Liver (tissue), 9 donors: Measurements from ENCODE around the gene TLE7. TPM values are rescaled to one million over a fixed set of nuclear protein-coding genes. Genes with fewer than 3 reads are reported as not detected.

Experiments
- DNase-seq: peaks from one replicate; pipeline ENCODE4 v3.0.0-alpha.2; 2017; ENCODE audit warnings: low spot score
- H3K27ac ChIP-seq, 2 donors: one replicate each; pipeline ENCODE4 v1.7.0; 2013; ENCODE audit warnings: inconsistent platforms in 2 of 2, low read length in 2 of 2, control low read depth in 1 of 2, low read depth in 1 of 2, mild to moderate bottlenecking in 1 of 2
- H3K27me3 ChIP-seq, 4 donors: one replicate each; pipeline versions ENCODE4 v1.6.1 to v1.7.0; 2013; ENCODE audit warnings: low read length in 3 of 4, inconsistent platforms in 1 of 4, mild to moderate bottlenecking in 1 of 4, moderate library complexity in 1 of 4; ENCODE audit not compliant: control insufficient read depth in 4 of 4, insufficient read depth in 4 of 4
- H3K36me3 ChIP-seq, 4 donors: one replicate each; pipeline versions ENCODE4 v1.6.1 to v1.7.0; 2013; ENCODE audit warnings: low read length in 3 of 4, mild to moderate bottlenecking in 3 of 4, low read depth in 1 of 4, moderate library complexity in 1 of 4; ENCODE audit not compliant: control insufficient read depth in 4 of 4, insufficient read depth in 3 of 4
- H3K4me1 ChIP-seq, 4 donors: one replicate each; pipeline versions ENCODE4 v1.6.1 to v1.7.0; 2013; ENCODE audit warnings: low read length in 3 of 4, mild to moderate bottlenecking in 3 of 4, moderate library complexity in 1 of 4; ENCODE audit not compliant: control insufficient read depth in 4 of 4, insufficient read depth in 4 of 4
- H3K4me3 ChIP-seq, 3 donors: one replicate each; pipeline versions ENCODE4 v1.6.1 to v1.7.0; 2013; ENCODE audit warnings: low read length in 3 of 3, control low read depth in 1 of 3, low read depth in 1 of 3, mild to moderate bottlenecking in 1 of 3
- H3K9ac ChIP-seq, 2 donors: one replicate each; pipeline ENCODE4 v1.7.0; 2013; ENCODE audit warnings: low read length in 2 of 2, mild to moderate bottlenecking in 2 of 2, moderate library complexity in 2 of 2, control low read depth in 1 of 2, low read depth in 1 of 2
- H3K9me3 ChIP-seq, 4 donors: one replicate each; pipeline versions ENCODE4 v1.6.1 to v1.7.0; 2013; ENCODE audit warnings: low read length in 3 of 4; ENCODE audit not compliant: control insufficient read depth in 4 of 4
- ATF3 ChIP-seq: IDR thresholded peaks from 2 replicates; pipeline ENCODE4 v1.6.1; 2016; ENCODE audit warnings: antibody characterized with exemption
- EGR1 ChIP-seq, 2 donors: IDR thresholded peaks; 2 replicates each; pipeline ENCODE4 v1.6.1; 2016 to 2018; ENCODE audit warnings: antibody characterized with exemption in 2 of 2, low read depth in 2 of 2
- FOXA2 ChIP-seq: IDR thresholded peaks from 2 replicates; pipeline ENCODE4 v1.6.1; 2016; ENCODE audit warnings: antibody characterized with exemption
- MAX ChIP-seq: IDR thresholded peaks from 2 replicates; pipeline ENCODE4 v1.6.1; 2016; ENCODE audit warnings: antibody characterized with exemption
- NR2F2 ChIP-seq: IDR thresholded peaks from 2 replicates; pipeline ENCODE4 v1.6.1; 2016; ENCODE audit warnings: antibody characterized with exemption
- RAD21 ChIP-seq, 2 donors: IDR thresholded peaks; 2 replicates each; pipeline ENCODE4 v1.6.1; 2016; ENCODE audit warnings: antibody characterized with exemption in 2 of 2, mild to moderate bottlenecking in 2 of 2
- RXRA ChIP-seq, 2 donors: IDR thresholded peaks; 2 replicates each; pipeline ENCODE4 v1.6.1; 2017 to 2018; ENCODE audit warnings: antibody characterized with exemption in 2 of 2, mild to moderate bottlenecking in 1 of 2
- SP1 ChIP-seq: IDR thresholded peaks from 2 replicates; pipeline ENCODE4 v1.6.1; 2018; ENCODE audit warnings: antibody characterized with exemption, mild to moderate bottlenecking
- TAF1 ChIP-seq: conservative IDR thresholded peaks from 2 replicates; pipeline ENCODE4 v1.6.1; 2016; ENCODE audit warnings: antibody characterized with exemption, mild to moderate bottlenecking
- YY1 ChIP-seq: IDR thresholded peaks from 2 replicates; pipeline ENCODE4 v1.6.1; 2016; ENCODE audit warnings: antibody characterized with exemption, mild to moderate bottlenecking
- WGBS: extraction: QIAGEN DNeasy Blood & Tissue Kit; methylation state at CpG from one replicate; pipeline ENCODE4 v1.1.7; 2013; 5-methylcytosine and 5-hydroxymethylcytosine counted together
- polyA plus RNA-seq, 2 donors: library from polyadenylated mRNA; stranded (reverse) in 1 of 2; unstranded in 1 of 2; fragments of 200-250 nt in 1 of 2; fragments of >200 nt in 1 of 2; fragmentation: Nextera tagmentation in 1 of 2; extraction: Ambion mirVana in 1 of 2; gene quantifications; one replicate each; pipeline versions ENCODE4 v1.2.1 to v1.2.3, GENCODE V29; 2013 to 2015
- total RNA-seq, 2 donors: library from RNA; depleted of rRNA; stranded (reverse); fragments of >200 nt; gene quantifications; one replicate each; pipeline ENCODE4 v1.2.3, GENCODE V29; 2014
- donor health status: healthy.
- donor health status: healthy.
- donor health status: healthy.
- donor health status: healthy.
- donor health status: healthy.

Gene TLE7
- total and polyA plus RNA-seq, 4 donors = not detected

GRCh38 chr16:71456801-71457200 lies 14.9 kb upstream of the TLE7 start:
- no peak for DNase-seq
- Histone ChIP-seq H3K9ac (no peak overlapping the region), H3K36me3 (peaks cover 10 to 41% (median 33%) of the 10 kb centered on the region in 4 donors), H3K9me3 (peaks cover 10 to 24% (median 19%) of the 10 kb centered on the region in 4 donors), H3K27me3 (no peaks in the 10 kb centered on the region), H3K27ac (no peak overlapping the region), H3K4me3 (no peak overlapping the region), H3K4me1 (peaks cover 0 to 8% (median 5%) of the 10 kb centered on the region in 4 donors)
- WGBS = 98% methylated on average over 4 of the region's 4 CpGs
- no peak for TF ChIP-seq SP1

GRCh38 chr16:71453036-71453435 lies 11.2 kb upstream of the TLE7 start:
- DNase-seq = no peak
- H3K27me3 ChIP-seq = no peaks in the 10 kb centered on the region
- no peaks in the 10 kb centered on the region for H3K4me1 ChIP-seq
- no peak for TF ChIP-seq MAX
- no peak for TF ChIP-seq ATF3
- TF ChIP-seq NR2F2 = no peak
- TF ChIP-seq EGR1 (IDR thresholded peaks at IDR 0.05; ENCODE audit: low read depth in 2 of 2) = no peak
- TF ChIP-seq YY1 = no peak
- peaks cover 16 to 79% (median 70%) of the 10 kb centered on the region in 4 donors for H3K36me3 ChIP-seq
- peak overlapping the region in 2 of 3 donors; percentile 18 to 27 for H3K4me3 ChIP-seq
- H3K9ac ChIP-seq = no peak overlapping the region
- no peak overlapping the region for H3K27ac ChIP-seq
- H3K9me3 ChIP-seq = peaks cover 33 to 62% (median 48%) of the 10 kb centered on the region in 4 donors

DNA sequence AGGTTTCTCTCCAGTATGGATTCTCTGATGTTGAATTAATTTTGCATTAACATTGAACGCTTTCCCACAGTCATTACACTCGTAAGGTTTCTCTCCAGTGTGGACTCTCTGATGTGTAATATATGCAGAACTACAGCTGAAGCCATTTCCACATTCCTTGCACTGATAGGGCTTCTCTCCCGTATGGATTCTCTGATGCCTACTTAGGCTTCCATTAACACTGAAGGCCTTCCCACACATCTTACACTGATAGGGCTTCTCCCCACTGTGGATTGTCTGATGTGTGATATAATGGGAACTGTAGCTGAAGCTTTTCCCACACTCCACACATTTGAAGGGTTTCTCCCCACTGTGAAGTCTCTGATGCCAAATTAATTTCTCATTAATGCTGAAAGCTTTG lies 7.2 kb upstream of the TLE7 start:
- Histone ChIP-seq H3K4me3 (peak overlapping the region in 2 of 3 donors; percentile 54 to 63), H3K9me3 (peaks cover 43 to 89% (median 61%) of the 10 kb centered on the region in 4 donors), H3K36me3 (peaks cover 11 to 63% (median 58%) of the 10 kb centered on the region in 4 donors), H3K27ac (no peak overlapping the region), H3K4me1 (no peaks in the 10 kb centered on the region), H3K27me3 (no peaks in the 10 kb centered on the region), H3K9ac (no peak overlapping the region)
- WGBS = 96% methylated on average over 3 of the region's 3 CpGs
- DNase-seq = no peak
- TF ChIP-seq RXRA (IDR thresholded peaks at IDR 0.05) (no peak), SP1 (no peak)

GRCh38 chr16:71448274-71448866 lies 6.5 kb upstream of the TLE7 start:
- no peaks in the 10 kb centered on the region for H3K4me1 ChIP-seq
- H3K27ac ChIP-seq = no peak overlapping the region
- peaks cover 8 to 56% (median 52%) of the 10 kb centered on the region in 4 donors for H3K36me3 ChIP-seq
- H3K4me3 ChIP-seq = peak overlapping the region in 2 of 3 donors; percentile 43 to 54
- H3K9ac ChIP-seq = no peak overlapping the region
- no peaks in the 10 kb centered on the region for H3K27me3 ChIP-seq
- TF ChIP-seq RXRA (IDR thresholded peaks at IDR 0.05) (no peak), YY1 (no peak), NR2F2 (no peak), FOXA2 (no peak), SP1 (no peak), TAF1 (no peak), RAD21 (IDR thresholded peaks at IDR 0.05) (no peak), MAX (no peak)
- DNase-seq = no peak
- WGBS = 98% methylated on average over 7 of the region's 7 CpGs
- peaks cover 43 to 88% (median 64%) of the 10 kb centered on the region in 4 donors for H3K9me3 ChIP-seq
